Peyer's patch (tissue), 4 donors: ENCODE results near the gene USP34.

ENCODE experiments used
- CTCF ChIP-seq, 6 experiments: fragments of 450-650 bp in 4 of 6; fragments of 200-600 bp in 2 of 6; sonication (generic) in 1 of 6; IDR thresholded peaks; one replicate each; pipeline ENCODE4 v1.5.1; 2017 to 2019; ENCODE audit warnings: antibody characterized with exemption in 6 of 6, mild to moderate bottlenecking in 3 of 6, moderate library complexity in 1 of 6
- POLR2A ChIP-seq, 2 donors: fragments of 450-650 bp; IDR thresholded peaks; one replicate each; pipeline ENCODE4 v1.5.1; 2017; ENCODE audit warnings: antibody characterized with exemption in 2 of 2, mild to moderate bottlenecking in 2 of 2, moderate library complexity in 2 of 2

DNA sequence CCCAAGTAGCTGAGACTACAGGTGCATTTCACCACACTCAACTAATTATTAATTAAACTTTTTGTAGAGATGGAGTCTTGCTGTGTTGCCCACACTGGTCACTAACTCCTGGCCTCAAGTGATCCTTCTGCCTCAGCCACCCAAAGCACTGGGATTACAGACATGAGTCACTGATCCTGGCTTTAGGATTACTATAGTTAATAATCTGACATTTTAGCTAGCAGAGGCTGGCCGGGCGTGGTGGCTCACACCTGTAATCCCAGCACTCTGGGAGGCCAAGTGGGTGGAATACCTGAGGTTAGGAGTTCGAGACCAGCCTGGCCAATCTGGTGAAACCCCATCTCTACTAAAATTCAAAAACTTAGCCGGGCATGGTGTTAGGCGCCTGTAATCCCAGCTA lies 39.5 kb downstream of the USP34 start:
- no peak for TF ChIP-seq CTCF (IDR thresholded peaks at IDR 0.05)
- TF ChIP-seq POLR2A (IDR thresholded peaks at IDR 0.05): no peak
